HG02938 (cell line): ENCODE data around the gene MEGF11.
"Not testable (repeated sequence)": the region's sequence is repeated elsewhere in the genome, so short reads cannot be mapped to it uniquely, and the experiment has no call there.

ENCODE experiments used
- ATAC-seq: cut with Tn5 transposase; IDR thresholded peaks from one replicate; pipeline ENCODE4 v1.9.1; 2021; ENCODE audit warnings: mild to moderate bottlenecking, moderate library complexity; ENCODE audit not compliant: unreplicated experiment

Gene MEGF11

DNA sequence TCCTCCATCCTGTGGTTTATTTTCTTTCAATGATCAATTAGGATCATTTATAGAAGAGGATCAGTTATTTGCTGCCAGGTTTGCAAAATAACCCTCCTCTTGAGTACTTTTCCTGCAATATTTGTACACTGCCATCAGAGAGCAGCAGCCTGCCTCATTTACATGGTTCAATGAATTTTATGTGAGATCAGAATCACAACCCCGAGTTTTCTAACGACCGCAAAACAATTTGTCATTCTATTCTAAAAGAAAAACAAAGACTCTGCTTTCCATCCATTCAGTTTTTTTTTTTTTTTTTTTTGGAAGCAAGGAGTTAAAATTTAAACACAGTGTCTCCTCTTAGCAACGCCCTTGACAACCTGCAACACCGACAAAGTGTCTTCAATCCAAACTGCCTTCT is 237.4 kb downstream of the MEGF11 start:
- ATAC-seq, result no peak

DNA sequence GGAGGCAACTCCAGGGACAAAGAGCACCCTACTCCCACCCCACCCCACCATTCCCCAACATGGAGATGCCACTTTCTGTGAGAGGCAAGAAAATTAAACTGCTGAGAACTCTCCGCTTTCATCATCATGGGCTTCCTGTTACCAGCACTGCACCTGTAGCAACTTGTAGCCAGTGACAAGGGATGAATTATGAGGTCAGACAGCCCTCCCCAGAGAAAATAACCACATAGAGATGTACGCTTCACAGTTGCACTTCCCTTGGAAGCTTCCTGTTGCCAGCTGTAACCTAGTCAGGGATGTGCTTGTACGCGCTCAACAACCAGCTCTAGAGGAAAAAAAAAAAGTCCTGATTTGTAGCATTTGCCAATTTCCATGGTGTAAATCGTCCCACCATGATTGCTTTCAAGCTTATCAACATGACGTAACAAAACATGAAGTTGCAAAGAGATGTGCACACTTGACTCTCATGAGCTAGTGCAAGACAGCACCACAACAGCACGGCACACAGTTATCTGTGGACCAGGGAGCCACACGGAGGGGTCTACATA is 238.8 kb downstream of the MEGF11 start:
- ATAC-seq, result no peak

DNA sequence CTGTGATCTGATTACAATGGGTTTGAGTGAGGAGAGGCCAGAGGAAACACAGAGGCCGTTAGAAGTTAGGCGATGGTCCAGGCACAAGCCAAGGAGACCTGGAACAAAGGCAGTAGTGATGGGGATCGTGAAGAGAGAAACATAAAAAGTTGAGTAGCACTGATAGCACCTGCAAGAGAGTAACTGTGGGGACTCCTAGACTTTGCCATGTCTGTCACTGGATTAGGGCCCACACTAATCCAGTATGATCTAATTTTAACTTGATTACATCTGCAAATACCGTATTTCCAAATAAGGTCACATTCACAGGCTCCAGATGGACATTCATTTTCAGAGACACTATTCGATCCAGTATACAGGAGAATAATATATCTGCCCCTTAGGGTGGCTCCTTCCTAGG is 239.5 kb downstream of the MEGF11 start:
- ATAC-seq, result no peak

DNA sequence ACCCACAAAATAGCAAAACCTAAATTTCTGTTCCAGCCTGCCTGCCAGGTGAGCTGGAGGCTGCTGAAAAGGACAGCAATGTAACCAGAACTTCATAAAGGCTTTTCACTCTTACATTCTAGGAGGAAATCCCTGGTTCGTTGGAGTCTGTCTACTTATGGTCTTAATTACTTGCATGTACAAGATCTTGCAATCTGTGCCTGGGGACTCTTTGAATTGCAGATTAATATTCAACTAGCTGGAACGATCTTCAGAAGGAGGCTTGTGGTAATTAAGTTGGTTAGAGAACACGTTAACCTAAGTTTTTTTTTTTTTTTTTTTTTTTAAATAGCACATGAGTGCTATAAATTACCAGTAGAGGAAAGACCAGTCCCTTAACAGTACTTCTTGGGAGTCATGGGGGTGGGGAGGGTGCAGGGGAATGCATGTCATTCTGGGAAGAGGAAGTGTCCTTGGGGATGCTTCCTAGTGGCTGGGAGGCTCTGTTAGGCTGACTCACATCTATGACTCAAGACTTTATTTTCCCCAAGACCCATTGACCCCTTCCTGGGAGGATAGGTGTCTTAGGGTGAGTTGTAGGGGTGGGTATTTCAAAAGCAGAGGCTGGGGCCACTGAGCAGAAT is 244.5 kb downstream of the MEGF11 start:
- no peak for ATAC-seq

DNA sequence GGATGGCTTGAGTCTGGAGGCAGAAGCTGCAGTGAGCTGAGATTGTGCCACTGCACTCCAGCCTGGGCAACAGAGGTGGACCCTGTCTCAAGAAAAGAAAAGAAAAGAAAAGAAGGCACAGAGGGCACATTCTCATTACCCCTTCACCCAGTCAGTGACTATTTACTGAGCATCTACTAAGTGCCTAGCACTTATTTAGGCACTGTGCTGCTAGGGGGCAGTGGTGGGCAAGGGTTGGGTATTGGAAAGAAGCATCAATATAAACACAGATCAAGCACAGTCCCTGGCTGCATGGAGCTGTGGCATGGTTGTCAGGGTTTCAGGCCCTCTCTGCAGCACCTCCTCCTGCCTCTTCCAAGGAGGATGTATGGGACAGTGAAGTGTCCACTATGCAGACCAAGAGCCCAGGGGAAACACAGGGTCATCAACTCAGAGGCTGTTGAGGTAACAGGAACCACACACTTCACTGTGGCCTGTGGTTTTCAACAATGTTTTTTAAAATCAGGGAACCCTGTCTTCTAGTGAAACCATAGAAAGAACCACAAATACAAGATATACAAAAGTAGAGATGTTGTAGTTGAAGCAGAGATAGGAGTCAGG is 245.8 kb downstream of the MEGF11 start:
- ATAC-seq, result no peak

DNA sequence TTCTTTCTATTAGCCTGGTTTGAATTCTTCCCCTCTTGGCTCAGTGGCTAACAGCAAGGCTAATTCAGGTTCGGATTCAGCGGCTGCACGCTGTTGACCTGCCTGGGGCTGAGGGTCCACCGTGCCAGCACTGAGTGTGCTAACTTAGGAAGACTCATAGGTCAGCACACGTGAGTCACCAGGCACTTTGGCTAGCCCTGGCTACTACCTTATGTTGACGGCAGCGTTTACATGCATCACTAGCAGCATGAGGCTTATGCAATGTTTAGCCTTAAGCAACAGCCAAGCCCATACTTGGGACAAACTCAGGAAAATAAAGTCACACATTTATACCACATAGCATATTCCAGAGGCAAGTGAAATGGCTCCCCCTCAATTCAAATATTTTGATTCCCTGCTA is 246.6 kb downstream of the MEGF11 start:
- ATAC-seq, result no peak

DNA sequence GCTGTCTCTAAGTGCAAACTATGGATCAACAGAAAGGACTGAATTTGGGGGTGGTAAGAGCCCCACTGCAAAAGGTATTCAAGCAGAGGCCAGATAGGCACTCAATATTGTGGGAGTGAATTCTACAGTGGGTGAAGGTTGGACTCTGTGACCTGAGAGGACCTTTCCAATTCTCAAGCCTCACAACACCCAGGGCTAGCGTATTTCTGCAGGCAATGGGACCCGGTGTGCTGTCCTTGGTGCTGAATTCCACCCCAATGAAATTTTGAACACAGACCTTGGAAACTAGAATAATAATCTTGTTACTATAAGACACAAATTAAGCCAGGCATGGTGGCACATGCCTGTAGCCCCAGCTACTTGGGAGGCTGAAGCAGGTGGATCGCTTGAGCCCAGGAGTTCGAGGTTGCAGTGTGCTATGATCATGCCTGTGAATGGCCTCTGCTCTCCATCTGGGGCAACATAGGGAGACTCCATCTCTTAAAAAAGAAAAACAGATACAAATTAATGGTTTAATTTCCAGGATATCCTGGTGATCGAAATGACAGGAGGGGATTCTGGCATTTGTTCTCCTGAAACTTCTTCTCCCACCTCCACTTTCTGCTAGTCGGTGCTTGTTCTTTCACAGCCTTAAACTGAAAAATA is 248.8 kb downstream of the MEGF11 start:
- no peak for ATAC-seq

DNA sequence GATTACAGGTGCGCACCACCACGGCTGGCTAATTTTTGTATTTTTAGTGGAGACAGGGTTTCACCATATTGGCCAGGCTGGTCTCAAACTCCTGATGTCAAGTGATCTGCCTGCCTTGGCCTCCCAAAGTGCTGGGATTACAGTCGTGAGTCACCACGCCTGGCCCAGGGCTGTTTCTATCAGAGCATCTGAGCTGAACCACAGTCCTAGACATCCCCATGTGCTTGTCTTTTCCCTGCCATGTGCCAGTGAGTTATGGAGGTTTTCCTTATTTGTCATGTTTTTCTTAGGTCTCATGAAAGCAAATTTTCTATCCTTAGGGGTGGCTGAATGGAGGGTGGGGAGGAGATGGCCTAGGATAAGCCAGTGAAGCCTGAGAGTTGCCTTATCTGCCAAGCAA is 250.4 kb downstream of the MEGF11 start:
- not testable (repeated sequence) for ATAC-seq

DNA sequence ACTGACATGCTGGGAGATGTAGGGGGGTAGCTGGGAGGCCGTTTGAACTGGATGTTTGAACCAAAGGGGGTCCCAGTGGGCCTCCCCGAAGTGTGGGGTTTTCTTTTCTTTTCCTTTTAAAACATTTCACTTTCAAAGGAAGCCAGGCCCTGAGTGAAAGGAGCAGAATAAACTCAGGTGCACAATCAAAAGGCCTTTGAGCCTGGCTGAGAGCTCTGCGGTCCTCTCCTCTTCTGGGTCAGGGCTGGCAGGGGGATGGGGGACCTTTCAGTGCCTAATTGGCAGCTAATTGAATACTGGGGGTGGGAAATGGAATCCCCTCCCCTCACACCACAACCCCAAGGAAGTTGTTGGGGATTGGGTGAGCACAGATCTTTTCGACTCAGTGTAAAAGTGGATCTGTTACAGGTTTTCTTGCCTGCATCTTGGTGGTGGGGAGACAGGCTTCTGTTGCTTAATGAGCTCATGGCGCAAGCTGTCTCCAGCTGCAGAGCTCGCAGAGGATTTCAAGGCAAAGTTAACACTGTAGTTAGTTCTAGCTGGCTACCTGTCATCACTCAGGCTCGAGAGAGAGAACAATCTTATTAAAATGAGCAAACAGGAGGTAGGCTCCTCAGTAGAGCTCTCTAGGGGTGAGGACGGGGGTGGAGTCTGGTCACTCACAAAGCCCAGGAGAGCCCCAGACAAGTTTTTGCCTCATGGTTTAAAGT is 251.7 kb downstream of the MEGF11 start:
- ATAC-seq, result no peak

DNA sequence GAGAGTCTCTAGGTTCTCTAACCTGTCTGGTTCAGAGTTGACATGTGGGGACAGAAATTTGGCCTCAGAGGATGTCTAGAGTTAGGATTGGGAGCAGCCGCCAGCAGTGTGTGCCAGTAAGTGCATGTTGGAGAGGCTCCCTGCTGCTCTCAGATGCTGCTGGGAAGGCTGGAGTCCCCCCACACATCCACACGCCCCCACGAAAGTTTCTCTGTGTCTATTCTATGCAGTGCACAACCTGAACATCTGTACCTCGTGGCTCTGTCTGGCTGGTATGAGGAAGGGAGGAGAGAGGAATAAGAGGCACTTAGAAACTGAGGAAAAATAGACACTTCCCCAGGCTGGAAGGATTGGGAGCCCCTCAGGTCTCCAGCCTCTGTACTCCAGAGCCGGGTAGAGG is 252.5 kb downstream of the MEGF11 start:
- no peak for ATAC-seq

DNA sequence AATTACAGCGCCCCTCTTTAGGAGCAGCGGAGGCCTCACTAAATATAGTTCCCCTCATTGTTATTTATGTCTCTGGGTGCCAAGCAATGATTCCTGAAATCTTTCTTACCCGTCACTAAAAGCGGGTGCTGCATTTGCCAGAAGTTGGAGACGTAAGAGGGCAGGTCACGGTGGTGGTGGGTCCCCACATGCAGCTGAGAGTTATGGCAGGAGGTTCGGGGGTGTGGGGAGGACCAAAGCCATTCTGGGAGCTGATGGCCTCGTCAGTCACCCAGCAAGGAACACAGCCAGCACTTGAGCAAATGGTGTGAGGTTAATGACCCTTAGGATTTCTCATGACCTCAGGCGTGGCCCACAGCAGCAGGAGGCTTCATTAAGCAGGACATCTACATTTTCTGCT is 255.1 kb downstream of the MEGF11 start:
- ATAC-seq, result no peak

DNA sequence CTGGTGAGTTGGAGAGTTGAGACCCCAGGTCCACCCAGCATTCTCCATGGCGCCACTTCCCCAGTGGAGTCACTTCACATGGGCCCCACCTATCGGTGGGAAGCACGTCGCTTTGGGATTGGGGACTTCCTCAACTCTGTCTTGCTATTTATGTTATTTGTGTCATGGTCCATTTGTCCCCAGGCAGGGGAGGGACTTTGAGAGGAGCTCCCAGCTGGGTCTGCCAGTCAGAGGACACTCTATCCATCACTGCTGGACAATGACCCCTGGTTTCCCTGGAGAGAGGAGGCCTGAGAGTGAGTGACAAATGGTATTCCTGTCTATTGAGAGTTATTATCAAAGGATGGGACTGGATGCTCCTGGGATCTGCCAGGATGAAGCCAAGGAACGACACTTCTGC is 256.6 kb downstream of the MEGF11 start:
- ATAC-seq, result no peak

DNA sequence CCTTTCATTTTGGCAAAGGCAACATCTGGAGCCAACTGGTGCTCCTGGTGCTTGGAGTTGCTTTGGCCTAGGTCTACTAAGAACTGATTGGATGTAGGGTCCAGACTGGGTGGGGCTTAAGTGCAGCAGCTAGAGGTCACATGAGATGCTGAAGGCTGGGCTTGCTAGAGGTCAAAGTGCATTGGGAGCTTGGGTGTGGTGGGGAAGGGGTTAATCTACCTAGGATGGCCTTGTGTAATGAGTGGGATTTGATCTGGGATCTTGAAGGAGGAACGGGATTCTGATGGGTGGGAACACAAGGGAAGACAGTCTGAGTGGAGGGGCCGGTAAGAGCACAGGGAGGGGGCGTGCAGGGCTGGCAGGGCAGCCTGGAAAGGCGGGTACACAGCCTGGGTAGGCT is 258.7 kb downstream of the MEGF11 start:
- ATAC-seq, result no peak

DNA sequence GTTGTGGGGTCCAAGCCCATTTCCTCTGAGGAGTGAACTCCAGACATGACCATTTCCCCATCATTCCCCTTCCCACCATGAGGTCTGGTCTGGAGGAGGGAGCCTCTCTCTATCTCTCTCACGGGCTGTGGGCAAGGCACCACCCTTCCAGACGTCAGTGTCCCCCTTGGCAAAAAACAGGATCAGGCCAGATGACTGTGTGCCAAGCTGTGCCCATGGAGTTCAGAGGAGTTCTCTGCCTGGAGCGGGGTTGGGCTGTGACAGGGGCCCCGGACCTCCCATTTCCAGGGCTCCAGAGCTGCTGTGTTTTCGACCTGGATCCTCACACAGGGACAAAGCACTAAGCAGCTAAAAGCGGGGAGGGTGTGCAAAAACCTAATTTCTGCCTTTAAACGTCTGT is 259.8 kb downstream of the MEGF11 start:
- ATAC-seq, result no peak

DNA sequence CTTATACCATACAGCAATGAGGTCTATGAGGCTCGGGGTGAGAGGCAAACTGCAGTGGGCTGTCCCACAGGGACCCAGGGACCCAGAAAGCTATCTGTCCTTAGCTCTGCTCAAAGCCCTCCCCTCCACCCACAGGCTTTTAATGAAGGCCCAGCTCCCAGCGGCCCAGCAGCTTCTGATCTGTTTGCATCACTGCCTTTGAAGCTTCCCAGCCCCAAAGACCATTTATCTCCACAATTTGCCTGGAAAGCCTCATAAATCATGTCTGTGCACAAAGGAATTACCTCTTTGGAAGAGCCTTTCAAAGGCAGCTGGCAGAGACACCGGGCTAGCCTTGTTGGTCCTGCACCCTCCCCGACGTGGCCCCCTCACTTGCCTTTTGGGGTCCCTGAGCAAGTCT is 260.3 kb downstream of the MEGF11 start:
- no peak for ATAC-seq

DNA sequence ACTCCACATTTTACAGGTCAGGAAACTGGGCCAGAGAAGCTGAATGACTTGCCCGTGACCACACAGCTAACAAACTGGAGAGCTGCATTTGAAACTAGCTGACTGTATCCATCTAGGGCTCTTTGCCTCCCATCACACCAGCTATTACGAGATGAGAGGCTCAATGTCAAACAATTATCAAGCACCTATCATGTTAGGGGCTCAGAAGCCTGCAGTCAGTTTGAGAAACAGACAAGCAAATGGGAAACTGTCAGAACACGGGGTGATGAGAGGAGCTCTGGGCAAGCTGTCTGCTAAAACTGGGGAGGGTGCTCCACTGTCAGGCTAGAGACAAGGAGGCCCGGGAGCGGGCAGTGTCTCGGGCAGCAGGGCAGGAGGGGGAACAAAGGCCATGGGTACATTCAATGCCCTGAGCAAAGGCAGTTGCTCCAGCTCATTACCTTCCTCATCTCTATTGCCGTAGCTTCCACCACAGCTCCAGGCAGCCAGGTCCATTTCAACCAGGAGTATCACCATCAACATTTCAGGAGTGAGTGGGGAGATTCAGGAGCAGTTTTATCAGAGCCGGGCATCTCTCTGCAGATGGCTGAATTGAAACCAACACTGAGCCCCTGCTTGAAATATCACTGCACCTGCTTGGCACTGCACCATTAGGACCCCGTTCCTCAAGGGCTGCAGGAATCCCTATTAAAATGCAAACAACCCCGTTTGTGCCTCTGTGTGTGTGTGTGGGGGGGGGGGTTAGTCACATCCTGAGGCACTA is 261.6 kb downstream of the MEGF11 start:
- ATAC-seq, result no peak

DNA sequence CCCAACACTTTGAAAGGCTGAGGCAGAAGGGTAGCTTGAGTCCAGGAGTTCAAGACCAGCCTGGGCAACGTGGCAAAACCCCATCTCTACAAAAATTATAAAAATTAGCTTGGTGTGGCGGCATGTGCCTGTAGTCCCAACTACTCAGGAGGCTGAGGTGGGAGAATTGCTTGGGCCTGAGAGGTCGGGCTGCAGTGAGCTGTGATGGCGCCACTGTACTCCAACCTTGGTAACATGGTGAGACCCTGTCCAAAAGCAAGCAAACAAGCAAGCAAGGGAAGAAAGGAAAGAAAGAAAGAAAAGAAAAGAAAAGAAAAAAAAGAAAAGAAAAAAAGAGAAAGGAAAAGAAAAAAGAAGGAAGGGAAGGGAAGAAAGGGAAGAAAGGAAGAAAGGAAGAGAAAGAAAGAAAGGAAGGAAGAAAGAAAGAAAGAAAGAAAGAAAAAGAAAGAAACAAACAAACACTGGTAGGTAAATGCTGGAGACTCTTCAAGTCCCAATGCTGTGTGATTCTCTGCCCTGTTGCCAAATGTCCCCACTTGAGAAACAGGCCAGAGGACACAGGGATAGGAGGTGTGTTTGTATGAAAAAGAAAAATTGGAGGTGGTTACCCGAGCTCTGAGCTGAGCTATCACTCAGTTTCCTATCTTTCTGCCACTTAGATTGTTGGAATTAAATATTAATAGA is 263.1 kb downstream of the MEGF11 start:
- ATAC-seq, result no peak

DNA sequence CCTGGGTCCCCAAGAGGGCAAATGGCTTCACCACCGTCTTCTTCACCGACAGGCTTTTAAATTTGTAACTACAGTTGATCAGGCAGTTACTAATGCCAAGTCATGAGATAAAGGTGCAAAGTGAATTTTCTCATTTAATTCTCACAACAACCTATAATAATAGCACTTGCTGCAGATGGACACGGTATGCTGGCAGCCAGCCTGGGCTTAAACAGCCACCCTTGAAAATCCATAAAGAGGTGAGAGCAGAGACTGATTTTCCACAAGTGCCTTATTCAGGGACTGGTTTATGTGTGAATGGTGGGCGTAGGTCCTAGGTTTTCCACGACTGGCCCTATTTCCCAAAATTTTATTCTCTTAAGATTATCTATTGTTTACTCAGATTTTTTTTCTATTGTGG is 266.4 kb downstream of the MEGF11 start:
- ATAC-seq, result no peak

DNA sequence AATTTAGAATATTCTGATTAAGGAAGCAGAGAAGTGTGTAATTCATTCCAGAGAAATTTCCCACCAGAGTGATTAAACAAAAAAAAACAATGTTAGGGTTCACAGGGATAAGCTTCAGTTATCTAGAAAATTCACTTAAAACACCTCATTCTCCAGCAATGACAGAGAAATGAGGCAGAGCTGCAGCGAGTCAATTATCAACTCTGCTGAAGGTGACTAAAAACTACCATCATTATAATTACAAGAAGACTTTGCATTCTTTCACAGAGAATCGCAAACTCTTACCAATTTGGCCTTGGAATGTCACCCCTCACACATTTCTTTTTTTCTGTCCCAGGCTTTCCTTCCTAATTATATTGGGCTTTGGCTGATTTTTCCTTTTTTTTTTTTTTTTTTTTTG is 267.1 kb downstream of the MEGF11 start:
- no peak for ATAC-seq

DNA sequence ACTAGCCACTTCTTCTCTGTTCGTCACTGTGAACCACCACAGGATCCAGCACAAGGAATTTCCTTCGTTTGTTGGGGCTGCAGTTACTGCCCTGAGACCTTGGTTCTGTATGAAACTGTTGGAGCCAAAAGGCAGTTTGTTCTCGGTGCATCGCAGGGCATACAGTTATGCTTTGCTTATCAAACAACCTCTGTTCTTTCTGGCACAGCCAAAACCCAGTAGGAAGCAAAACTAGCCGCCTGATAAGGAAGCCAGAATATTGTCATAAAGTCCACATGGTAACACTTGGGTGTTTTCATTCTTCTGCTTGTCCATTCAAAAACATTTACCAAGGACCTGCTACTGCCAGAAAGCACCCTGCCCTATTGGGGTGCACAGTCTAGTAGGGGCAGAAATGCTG is 268.2 kb downstream of the MEGF11 start:
- ATAC-seq, result no peak
